ENCODE measurements around the gene MRPL55.

- TF ChIP-seq CTCF (IDR thresholded peaks at IDR 0.05; ENCODE audit: insufficient read depth, low read length) (no peak), POLR2AphosphoS5 (IDR thresholded peaks at IDR 0.05; ENCODE audit: low read depth) (no peak), REST (IDR thresholded peaks at IDR 0.05; ENCODE audit: insufficient replicate concordance, low read depth) (no peak)
Measured at GRCh38 chr1:228091084-228091483, 18.0 kb downstream of the MRPL55 start.
